Measurements from ENCODE around the gene CCNQ.

The CCNQ gene

DNA sequence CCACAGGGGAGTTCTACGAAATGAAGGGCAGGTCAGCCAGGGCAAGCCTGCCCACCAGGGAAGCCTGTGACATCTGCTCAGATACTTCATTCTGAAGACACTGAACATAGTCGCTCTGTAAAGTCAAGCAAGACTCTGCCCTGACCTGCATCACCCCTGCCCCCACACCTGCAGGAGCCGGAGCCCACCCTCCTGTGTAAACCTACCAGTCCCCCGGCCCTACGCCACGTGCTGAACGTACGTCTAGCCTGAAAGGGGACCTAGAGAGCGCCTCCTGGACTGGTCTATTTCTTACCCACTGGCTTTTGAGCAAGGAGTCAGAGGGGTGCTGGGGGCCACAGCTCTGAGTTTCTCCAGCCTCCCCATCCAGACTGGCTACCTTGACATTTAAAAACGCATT, 11.6 kb downstream of the CCNQ start:
- H3K4me3 ChIP-seq (ENCODE audit: low read depth, low read length), result no peak overlapping the region
- TF ChIP-seq CTCF (IDR thresholded peaks at IDR 0.05; ENCODE audit: insufficient read depth, low read depth, low read length, missing control alignments), result no peak
- no peak for DNase-seq (ENCODE audit: low read depth)

- H3K4me3 ChIP-seq (ENCODE audit: low read depth, low read length), result no peak overlapping the region
- TF ChIP-seq CTCF (IDR thresholded peaks at IDR 0.05; ENCODE audit: insufficient read depth, low read depth, low read length, missing control alignments), result no peak
- no peak for DNase-seq (ENCODE audit: low read depth)
Observed at GRCh38 chrX:153585827-153586226, 13.1 kb downstream of the CCNQ start.

DNA sequence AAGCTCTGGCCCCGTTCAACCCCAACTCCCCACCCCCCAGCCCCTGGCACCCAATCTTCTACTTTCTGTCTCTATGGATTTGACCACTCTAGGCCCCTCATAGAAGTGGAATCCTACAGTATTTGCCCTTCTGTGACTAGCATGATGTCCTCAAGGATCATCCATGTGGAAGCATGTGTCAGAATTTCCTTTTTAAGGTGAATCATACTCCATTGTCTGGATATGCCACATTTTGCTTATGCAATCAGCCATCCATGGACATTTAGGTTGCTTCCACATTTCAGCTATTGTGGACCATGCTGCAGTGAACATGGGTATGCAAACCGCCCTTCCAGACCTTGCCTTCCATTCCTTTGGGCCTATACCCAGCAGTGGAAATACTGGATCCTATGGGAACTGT, 15.5 kb downstream of the CCNQ start:
- no peak for TF ChIP-seq CTCF (IDR thresholded peaks at IDR 0.05; ENCODE audit: insufficient read depth, low read depth, low read length, missing control alignments)
- no peak for DNase-seq (ENCODE audit: low read depth)
- no peak overlapping the region for H3K4me3 ChIP-seq (ENCODE audit: low read depth, low read length)

GRCh38 chrX:153582896-153583295, 16.0 kb downstream of the CCNQ start:
- TF ChIP-seq CTCF (IDR thresholded peaks at IDR 0.05; ENCODE audit: insufficient read depth, low read depth, low read length, missing control alignments), result no peak

GRCh38 chrX:153580700-153581386, 18.1 kb downstream of the CCNQ start:
- DNase-seq (ENCODE audit: low read depth), result no peak
- TF ChIP-seq CTCF (IDR thresholded peaks at IDR 0.05; ENCODE audit: insufficient read depth, low read depth, low read length, missing control alignments), result no peak

More at GRCh38 chrX:153582896-153583295, 16.0 kb downstream of the CCNQ start:
- DNase-seq (ENCODE audit: low read depth), result peak; percentile 80
- no peak overlapping the region for H3K4me3 ChIP-seq (ENCODE audit: low read depth, low read length)

GRCh38 chrX:153578889-153579288, 20.1 kb downstream of the CCNQ start:
- H3K4me3 ChIP-seq (ENCODE audit: low read depth, low read length), result no peak overlapping the region
- TF ChIP-seq CTCF (IDR thresholded peaks at IDR 0.05; ENCODE audit: insufficient read depth, low read depth, low read length, missing control alignments), result no peak
- no peak for DNase-seq (ENCODE audit: low read depth)

More at GRCh38 chrX:153580700-153581386, 18.1 kb downstream of the CCNQ start:
- no peak overlapping the region for H3K4me3 ChIP-seq (ENCODE audit: low read depth, low read length)

Data from GM12865 (cell line).